T-helper 9 cell (primary cell): ENCODE measurements around the gene PLEKHG5.
"Not testable (repeated sequence)": the region's sequence is repeated elsewhere in the genome, so short reads cannot be mapped to it uniquely, and the experiment has no call there.

Experiments
- DNase-seq: peaks from one replicate; pipeline ENCODE4 v3.0.0-alpha.2; 2020

Gene PLEKHG5

GRCh38 chr1:6495540-6496364 is 4.3 kb upstream of the PLEKHG5 start:
- DNase-seq: no peak

GRCh38 chr1:6495041-6495441 is 3.6 kb upstream of the PLEKHG5 start:
- no peak for DNase-seq

- DNase-seq: no peak
Observed at GRCh38 chr1:6494627-6495026, 3.2 kb upstream of the PLEKHG5 start.

- not testable (repeated sequence) for DNase-seq
Observed at GRCh38 chr1:6493834-6494223, 2.4 kb upstream of the PLEKHG5 start.

- DNase-seq: no peak
Observed at GRCh38 chr1:6491966-6492365, 499 bp upstream of the PLEKHG5 start.

GRCh38 chr1:6491081-6491449 is 402 bp downstream of the PLEKHG5 start:
- no peak for DNase-seq

GRCh38 chr1:6490181-6491080 is 1.0 kb downstream of the PLEKHG5 start:
- DNase-seq: peak; percentile 39

- DNase-seq: peak; percentile 72
Observed at GRCh38 chr1:6489799-6490180, 1.7 kb downstream of the PLEKHG5 start.

GRCh38 chr1:6489383-6489765 is 2.1 kb downstream of the PLEKHG5 start:
- no peak for DNase-seq

GRCh38 chr1:6488602-6489382 is 2.7 kb downstream of the PLEKHG5 start:
- no peak for DNase-seq

GRCh38 chr1:6487804-6488484 is 3.5 kb downstream of the PLEKHG5 start:
- DNase-seq: no peak

GRCh38 chr1:6486433-6487011 is 4.9 kb downstream of the PLEKHG5 start:
- peak; percentile 87 for DNase-seq

GRCh38 chr1:6485168-6486101 is 6.0 kb downstream of the PLEKHG5 start:
- no peak for DNase-seq

- DNase-seq: no peak
Observed at GRCh38 chr1:6484826-6485167, 6.7 kb downstream of the PLEKHG5 start.

- no peak for DNase-seq
Observed at GRCh38 chr1:6483761-6484117, 7.7 kb downstream of the PLEKHG5 start.

GRCh38 chr1:6483017-6483760 is 8.3 kb downstream of the PLEKHG5 start:
- no peak for DNase-seq

GRCh38 chr1:6481820-6482219 is 9.6 kb downstream of the PLEKHG5 start:
- DNase-seq: no peak

- DNase-seq: no peak
Observed at GRCh38 chr1:6477039-6477820, 14.2 kb downstream of the PLEKHG5 start.

GRCh38 chr1:6476483-6476882 is 15.0 kb downstream of the PLEKHG5 start:
- DNase-seq: no peak
